COLO668 (cell line): ENCODE measurements around the gene TRIM75.
"Not testable (repeated sequence)": the region's sequence is repeated elsewhere in the genome, so short reads cannot be mapped to it uniquely, and the experiment has no call there.

Experiments
- DNase-seq: peaks from one replicate; lab custom pipeline; 2025; ENCODE audit not compliant: unreplicated experiment; lab: John Stamatoyannopoulos, UW

Gene TRIM75

DNA sequence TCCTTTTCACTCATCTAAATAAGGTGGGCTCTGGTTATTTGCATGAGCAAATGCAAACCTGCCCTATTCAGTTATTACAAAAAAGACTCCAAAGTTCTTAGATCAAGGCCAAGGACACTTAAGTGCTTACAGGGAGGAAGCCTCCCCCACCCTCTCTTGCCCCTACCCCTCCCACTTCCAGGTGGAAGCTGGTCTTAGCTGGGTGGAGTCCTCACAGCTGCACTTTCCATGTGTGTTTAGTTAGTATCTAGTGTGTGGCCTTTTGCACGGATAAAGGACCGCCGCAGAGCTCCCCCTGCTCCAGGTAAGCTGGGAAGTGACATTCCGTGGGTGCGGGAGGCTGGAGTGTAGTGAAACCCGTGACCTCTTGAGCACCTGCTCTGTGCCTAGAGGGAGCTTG is at the start of gene TRIM75:
TSS of gene TRIM75 (plus strand) at position 222 of the 400 bp plus-strand sequence. CDS start 5,282 bp downstream, outside the sequence.
- DNase-seq, result no peak

- DNase-seq, result no peak
These were observed 48.2 kb upstream of the TRIM75 start for GRCh38 chr4:165005352-165005925.

DNA sequence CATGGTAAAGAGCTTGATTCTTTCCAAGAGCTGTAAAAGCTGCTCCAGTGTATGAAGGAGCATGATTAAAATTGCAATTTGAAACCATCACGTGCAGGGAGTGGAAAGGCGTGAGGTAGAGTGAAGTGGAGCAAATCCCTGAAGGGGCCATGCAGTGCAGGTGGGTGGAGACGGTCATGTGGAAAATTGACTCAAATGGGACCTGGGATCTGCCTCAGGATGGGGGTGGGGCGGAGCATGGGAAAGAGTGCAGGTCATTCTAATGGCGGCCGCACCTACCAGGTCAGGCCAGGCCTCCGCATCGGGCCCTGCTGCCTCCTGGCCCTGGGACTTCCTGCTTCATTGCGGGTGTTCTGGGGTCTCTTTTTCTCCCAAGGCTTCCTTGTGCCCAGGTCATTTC is 47.2 kb upstream of the TRIM75 start:
- DNase-seq, result no peak

- no peak for DNase-seq
These were observed 46.8 kb upstream of the TRIM75 start for GRCh38 chr4:165006886-165007285.

DNA sequence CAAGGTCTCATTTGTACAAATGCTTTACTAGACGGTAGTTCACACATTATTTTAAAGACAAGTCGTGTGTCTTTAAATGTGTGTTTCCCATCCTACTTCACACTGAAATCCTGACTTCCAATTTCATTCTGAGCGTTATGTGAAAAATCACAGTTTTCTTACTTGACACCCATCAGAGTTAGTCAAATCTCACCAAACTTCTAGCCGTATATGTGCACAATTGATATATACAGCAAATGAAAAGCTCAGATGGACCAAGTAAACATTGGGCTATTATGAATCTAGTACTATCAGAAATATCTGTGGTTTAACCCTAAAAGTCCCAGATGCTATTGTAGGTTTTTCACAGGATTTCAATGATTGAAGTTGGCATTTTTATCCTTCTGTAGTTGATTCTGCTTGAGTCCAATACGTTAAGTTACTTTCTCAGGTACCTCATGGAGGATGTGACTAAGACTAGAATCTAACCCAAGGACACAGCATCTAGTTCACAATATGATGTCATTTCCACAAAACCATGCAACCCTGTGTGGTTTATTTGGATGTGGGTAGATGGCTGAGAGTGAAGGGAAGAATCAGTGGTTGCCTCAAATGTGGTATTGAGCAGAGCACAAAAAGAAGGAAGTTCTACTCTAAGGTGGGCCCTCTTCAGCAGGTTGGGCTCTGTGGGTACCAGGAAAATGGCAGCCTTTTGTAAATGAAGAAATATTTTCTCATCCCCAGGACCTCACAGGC is 44.0 kb upstream of the TRIM75 start:
- no peak for DNase-seq

GRCh38 chr4:165010487-165010886 is 43.2 kb upstream of the TRIM75 start:
- DNase-seq, result no peak

- DNase-seq, result no peak
These were observed 42.7 kb upstream of the TRIM75 start for GRCh38 chr4:165010991-165011390.

DNA sequence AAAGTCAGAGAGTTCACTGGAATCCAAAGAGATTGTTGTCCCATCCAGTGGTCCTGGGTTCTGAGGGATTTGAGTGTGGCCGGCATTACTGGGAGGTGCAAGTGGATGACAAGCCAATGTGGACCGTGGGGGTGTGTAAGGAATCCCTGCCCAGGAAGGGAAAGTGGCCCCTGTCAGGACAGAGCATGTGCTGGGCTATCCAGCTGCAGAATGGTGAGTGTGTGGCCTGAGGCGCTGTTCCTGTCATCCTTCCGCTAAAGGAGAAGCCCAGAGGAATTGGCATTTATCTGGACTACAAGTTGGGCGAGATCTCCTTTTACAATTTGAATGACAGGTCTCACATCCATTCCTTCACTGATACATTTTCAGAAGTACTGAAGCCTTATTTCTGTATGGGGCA is 42.3 kb upstream of the TRIM75 start:
- no peak for DNase-seq

DNA sequence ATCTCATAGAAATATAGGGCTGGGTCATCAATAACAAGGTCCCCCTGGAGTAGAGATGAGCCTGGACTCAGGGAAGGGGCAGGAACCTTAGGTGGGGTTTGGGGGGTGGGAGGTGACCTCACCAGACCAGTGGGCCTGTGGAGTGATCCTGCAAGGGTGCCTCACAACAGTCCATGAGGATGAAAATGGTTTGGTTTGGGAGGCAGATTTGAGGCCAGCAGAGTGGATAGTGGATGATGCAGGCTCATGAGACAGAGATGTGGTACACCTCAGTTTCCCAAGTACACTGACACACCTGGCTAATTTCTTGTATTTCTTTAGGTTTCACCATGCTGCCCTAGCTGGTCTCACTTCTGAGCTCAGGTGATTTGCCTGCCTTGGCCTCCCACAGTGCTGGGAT is 40.0 kb upstream of the TRIM75 start:
- no peak for DNase-seq

GRCh38 chr4:165016971-165017370 is 36.7 kb upstream of the TRIM75 start:
- no peak for DNase-seq

DNA sequence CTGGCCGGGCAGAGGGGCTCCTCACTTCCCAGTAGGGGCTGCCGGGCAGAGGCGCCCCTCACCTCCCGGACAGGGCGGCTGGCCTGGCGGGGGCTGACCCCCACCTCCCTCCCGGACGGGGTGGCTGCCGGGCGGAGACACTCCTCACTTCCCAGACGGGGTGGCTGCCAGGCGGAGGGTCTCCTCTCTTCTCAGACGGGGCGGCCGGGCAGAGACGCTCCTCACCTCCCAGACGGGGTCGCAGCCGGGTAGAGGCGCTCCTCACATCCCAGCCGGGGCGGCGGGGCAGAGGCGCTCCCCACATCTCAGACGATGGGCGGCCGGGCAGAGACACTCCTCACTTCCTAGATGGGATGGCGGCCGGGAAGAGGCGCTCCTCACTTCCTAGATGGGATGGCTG is 33.7 kb upstream of the TRIM75 start:
- DNase-seq, result not testable (repeated sequence)

GRCh38 chr4:165025782-165026181 is 27.9 kb upstream of the TRIM75 start:
- DNase-seq, result not testable (repeated sequence)

DNA sequence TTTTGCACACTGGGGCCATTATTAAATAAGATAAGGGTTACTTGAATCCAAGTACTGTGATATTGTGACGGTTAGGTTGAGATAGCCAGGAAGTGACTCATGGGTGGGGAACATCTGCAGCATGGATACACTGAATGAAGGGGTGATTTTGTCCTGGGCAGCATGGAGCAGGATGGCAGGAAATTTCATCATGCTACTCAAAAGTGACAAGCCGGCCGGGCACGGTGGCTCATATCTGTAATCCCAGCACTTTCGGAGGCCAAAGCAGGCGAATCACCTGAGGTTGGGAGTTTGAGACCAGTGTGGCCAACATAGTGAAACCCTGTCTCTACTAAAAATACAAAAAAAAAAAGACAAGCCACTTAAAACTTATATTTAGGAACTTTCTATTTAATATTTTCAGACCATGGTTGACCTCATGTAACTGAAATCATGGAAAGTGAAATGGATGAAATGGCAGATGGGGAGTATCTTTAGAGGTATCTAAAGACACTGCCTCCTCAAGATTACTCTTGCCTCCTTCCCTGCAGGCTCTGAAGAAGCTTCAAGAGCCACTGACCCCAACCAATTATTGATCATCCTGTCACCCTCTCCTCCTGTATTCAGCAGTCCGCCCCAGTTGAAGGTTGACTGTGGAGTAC is 25.8 kb upstream of the TRIM75 start:
- no peak for DNase-seq

GRCh38 chr4:165031436-165032211 is 22.0 kb upstream of the TRIM75 start, which contains the start of gene TRIM60:
Gene TRIM60 (plus strand): TSS chr4:165031999. CDS start chr4:165040073, 8,074 bp downstream.
- DNase-seq, result no peak

- no peak for DNase-seq
These were observed 5.5 kb upstream of the TRIM75 start for GRCh38 chr4:165048170-165048569.

DNA sequence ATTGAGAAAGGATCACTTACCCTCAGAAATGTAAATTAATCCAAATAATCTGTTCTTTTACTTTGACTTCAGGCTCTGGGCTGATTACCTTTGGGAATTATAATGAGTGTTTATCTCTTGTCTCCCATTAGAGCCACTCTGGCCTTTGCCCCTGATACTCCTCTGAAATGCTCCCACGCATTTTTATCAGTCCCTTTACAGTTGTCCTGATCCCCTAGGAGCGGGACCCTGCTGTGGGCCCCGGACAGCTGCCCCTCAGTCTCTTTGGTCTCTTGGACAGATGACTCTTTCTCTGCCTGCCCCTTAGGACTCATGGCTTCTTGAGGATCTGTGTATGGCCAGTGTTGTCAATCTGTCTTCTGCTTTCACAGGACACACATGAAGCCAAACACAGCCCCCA is 1.0 kb upstream of the TRIM75 start:
- DNase-seq, result no peak

DNA sequence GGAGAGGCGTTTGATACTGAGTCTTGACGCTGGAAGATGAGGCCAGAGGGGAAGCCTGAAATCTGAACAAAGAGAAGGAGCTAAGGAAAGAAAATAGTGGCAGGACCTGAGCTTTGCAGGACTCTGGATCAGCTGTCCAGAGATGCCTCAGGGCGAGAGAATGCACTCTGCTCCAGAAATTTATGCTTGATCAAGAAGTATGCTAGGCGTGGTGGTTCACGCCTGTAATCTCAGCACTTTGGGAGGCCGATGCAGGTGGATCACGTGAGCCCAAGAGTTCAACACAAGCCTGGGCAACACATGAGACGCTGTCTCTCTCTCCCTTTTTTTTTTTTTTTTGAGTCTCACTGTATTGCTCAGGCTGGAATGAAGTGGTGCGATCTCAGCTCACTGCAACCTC is 1.9 kb downstream of the TRIM75 start:
- no peak for DNase-seq

- no peak for DNase-seq
These were observed 5.0 kb downstream of the TRIM75 start for GRCh38 chr4:165058666-165059065.

DNA sequence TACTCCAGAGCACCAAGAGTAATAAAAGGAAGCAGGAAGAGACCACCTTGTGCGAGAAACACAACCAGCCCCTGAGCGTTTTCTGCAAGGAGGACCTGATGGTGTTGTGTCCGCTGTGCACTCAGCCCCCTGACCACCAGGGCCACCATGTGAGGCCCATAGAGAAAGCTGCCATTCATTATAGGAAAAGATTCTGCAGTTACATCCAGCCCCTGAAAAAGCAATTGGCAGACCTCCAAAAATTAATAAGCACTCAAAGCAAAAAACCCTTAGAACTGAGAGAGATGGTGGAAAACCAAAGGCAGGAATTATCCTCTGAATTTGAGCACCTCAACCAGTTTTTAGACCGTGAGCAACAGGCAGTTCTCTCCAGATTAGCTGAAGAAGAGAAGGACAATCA is 5.7 kb downstream of the TRIM75 start:
- DNase-seq, result no peak

DNA sequence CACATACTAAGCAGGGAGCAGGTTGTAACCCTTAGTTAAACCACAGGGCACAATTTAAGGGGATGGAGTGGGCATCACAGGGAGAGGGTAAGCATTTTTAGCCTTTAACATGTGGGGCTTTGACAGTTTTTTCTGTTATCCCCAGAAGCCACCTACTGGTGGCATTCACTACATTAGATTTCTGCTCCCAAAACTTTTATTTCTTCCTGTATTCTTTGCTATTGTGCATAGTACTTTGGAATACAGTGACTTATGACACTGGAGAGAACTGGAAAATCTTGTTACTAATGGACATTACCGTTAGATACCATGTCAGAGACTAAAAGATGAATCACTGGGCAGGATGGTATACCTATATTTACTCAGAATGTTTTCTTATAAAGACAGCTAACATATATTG is 7.3 kb downstream of the TRIM75 start:
- no peak for DNase-seq

DNA sequence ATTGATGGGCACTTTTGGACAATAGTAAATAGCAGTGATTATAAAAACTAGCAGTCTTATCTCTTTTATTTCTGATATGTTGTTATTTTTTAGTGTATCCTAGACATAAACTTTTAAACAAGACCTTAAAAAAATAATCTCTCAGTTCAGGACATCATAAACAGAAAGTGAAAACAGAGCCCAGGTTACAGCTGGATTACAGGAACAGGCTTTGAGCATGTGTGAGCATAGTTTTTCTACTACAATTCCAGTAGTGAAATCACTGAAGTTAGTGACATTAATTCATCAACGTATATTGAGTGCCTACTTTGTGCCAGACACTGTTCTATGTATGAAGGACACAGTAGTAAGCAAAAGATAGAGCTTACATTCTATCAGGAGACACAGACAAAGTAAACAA is 16.9 kb downstream of the TRIM75 start:
- no peak for DNase-seq

DNA sequence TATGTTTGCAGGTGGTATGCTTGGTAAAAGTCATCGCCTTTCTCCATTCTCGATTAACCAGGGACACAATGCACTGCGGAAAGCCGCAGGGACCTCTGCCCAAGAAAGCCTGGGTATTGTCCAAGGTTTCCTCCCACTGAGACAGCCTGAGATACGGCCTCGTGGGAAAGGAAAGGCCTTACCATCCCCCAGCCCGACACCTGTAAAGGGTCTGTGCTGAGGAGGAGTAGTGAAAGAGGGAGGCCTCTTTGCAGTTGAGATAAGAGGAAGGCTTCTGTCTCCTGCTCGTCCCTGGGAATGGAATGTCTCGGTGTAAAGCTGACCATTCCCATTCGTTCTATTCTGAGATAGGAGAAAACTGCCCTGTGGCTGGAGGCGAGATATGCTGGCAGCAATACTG is 19.7 kb downstream of the TRIM75 start:
- DNase-seq, result not testable (repeated sequence)
